NT2/D1 (cell line): ENCODE data around the gene HPCA.

Experiments used
- SUZ12 ChIP-seq: IDR thresholded peaks from 2 replicates; pipeline ENCODE4 v1.6.1; 2011; ENCODE audit not compliant: insufficient read length, insufficient read depth; ENCODE audit errors: extremely low read depth
- YY1 ChIP-seq: IDR thresholded peaks from 2 replicates; pipeline ENCODE4 v1.6.1; 2011; ENCODE audit not compliant: insufficient read length, insufficient read depth
- ZNF274 ChIP-seq: IDR thresholded peaks from 2 replicates; pipeline ENCODE4 v1.6.1; 2011; ENCODE audit warnings: mild to moderate bottlenecking, low read depth, low read length

GRCh38 chr1:32860566-32860965 is 25.7 kb upstream of the HPCA start:
- TF ChIP-seq ZNF274: no peak
- TF ChIP-seq SUZ12: no peak
- TF ChIP-seq YY1: no peak
